ENCODE data around the gene GPC2. TPM values are rescaled to one million over a fixed set of nuclear protein-coding genes. Genes with fewer than 3 reads are reported as not detected.

The GPC2 gene
- total RNA-seq, 6 experiments from 2014 or later, result 0.57 to 1.4 (median 0.86) TPM

DNA sequence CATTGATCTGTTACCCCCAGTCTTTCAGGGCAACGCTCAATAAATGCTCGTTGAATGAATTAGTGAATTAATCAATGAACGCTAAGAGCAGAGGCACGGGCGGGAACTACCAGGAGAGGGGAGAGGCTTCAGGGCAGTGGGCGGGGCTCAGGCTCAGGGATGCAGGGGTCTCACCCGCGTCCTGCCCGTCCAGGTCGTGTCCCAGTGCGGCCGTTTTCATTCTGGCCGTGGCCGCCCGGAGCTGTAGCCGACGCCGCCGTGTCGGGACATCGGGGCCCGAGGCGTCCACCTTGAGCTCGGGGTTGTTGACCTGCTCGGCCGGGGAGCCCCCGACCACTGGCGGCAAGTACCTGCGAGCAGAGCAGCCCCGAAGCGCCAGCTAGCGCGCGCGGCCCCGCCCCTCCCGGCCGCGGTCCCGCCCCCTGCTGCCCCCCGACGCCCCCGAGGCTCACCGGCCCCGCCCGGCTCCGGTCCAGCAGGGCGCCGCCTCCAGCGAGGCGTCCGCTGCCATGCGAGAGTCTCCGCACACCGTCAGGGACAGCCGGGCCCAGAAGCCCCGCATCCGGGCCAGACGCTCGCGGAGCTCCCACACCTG is 6.0 kb downstream of the GPC2 start:
- Mint-ChIP-seq H3K27me3 (ENCODE audit: insufficient read depth) (peaks cover 2% of the 10 kb centered on the region; the same call in 1 of the 2 replicates), H3K27ac (no peak overlapping the region), H3K4me3 (no peak overlapping the region; the same call in 1 of the 2 replicates), H3K36me3 (ENCODE audit: low read depth) (no peaks in the 10 kb centered on the region), H3K9me3 (no peaks in the 10 kb centered on the region), H3K4me1 (ENCODE audit: low read depth) (peaks cover 25% of the 10 kb centered on the region)
- DNase-seq, result no peak
- TF ChIP-seq, protein P1, sequence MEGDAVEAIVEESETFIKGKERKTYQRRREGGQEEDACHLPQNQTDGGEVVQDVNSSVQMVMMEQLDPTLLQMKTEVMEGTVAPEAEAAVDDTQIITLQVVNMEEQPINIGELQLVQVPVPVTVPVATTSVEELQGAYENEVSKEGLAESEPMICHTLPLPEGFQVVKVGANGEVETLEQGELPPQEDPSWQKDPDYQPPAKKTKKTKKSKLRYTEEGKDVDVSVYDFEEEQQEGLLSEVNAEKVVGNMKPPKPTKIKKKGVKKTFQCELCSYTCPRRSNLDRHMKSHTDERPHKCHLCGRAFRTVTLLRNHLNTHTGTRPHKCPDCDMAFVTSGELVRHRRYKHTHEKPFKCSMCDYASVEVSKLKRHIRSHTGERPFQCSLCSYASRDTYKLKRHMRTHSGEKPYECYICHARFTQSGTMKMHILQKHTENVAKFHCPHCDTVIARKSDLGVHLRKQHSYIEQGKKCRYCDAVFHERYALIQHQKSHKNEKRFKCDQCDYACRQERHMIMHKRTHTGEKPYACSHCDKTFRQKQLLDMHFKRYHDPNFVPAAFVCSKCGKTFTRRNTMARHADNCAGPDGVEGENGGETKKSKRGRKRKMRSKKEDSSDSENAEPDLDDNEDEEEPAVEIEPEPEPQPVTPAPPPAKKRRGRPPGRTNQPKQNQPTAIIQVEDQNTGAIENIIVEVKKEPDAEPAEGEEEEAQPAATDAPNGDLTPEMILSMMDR (IDR thresholded peaks at IDR 0.05), result no peak

DNA sequence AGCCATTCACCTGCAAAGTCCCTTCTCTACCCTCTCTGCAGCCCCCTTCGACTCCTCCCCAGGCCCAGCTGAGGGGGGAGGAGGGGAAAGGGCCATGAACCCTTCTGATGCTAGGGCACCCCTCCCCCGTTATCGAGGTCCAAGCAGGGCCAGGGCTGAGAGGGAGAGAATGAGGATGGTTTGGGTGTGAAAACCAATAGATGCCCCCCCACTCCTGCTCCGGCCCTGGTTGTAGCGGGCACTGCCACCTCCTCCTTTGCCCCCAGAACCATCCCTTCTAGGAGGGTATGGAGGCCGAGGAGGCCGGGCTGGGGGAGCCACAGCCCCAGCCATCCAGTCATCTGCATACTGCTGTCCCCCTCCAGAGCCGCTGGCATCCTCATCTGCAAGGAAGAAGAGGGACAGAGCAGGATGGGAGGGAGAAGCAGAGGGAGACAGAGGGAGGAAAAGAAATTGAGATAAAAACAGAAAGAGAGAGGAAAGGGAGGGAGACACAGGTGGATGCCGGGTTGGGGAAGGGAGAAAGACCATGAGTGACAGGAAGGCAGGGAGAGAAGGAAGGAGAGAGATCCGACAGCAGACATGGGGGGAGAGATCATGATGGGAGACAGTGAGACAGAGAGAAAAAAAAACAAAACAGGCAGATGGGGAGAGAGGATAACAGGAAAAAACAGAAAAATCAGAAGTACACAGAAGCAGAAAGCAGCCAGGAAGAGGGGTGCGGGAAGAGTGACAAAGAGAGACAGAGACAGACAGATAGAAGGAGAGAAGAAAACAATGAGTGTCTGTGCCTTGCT is 6.9 kb downstream of the GPC2 start:
- Mint-ChIP-seq H3K36me3 (ENCODE audit: low read depth) (no peaks in the 10 kb centered on the region), H3K9me3 (no peaks in the 10 kb centered on the region), H3K27me3 (ENCODE audit: insufficient read depth) (peaks cover 2% of the 10 kb centered on the region; the same call in 1 of the 2 replicates), H3K27ac (no peak overlapping the region), H3K4me1 (ENCODE audit: low read depth) (peaks cover 25% of the 10 kb centered on the region), H3K4me3 (no peak overlapping the region; the same call in 1 of the 2 replicates)
- TF ChIP-seq, protein P1 (IDR thresholded peaks at IDR 0.05), result no peak
- no peak for DNase-seq

DNA sequence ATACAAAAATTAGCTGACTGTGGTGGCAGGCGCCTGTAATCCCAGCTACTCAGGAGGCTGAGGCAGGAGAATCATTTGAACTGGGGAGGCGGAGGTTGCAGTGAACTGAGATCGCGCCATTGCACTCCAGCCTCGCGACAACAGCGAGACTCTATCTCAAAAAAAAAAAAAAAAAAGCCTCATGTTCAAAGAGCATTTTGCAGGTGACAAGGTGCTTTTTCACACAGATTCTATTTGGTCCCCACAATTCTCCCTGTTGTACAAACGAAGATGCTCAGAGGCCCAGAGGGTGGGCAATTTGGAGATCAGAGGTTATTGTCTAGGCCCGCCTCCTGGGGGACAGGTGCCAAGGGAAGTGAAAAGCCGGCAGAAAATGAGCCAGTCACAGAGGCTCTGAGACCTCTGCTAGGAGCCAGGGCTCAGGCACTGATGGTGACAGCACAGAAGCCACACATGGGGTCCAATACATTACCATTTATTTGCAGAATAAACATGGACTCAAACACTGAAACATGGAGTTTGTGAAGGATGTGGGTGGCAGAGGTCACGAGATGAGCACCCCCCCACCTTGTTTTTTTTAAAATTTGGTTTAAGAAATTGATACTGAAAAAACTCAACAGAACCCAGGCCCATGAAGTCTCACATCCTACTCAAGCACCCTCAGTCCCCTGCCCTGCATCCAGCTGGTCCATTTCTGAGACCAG is 7.9 kb downstream of the GPC2 start:
- no peaks in the 10 kb centered on the region for H3K36me3 Mint-ChIP-seq (ENCODE audit: low read depth)
- no peak for DNase-seq
- H3K4me3 Mint-ChIP-seq, result peak overlapping the region; percentile 91; the same call in 1 of the 2 replicates
- H3K27ac Mint-ChIP-seq, result no peak overlapping the region
- peaks cover 25% of the 10 kb centered on the region for H3K4me1 Mint-ChIP-seq (ENCODE audit: low read depth)
- no peaks in the 10 kb centered on the region for H3K9me3 Mint-ChIP-seq
- peaks cover 2% of the 10 kb centered on the region; the same call in 1 of the 2 replicates for H3K27me3 Mint-ChIP-seq (ENCODE audit: insufficient read depth)
- TF ChIP-seq, protein P1 (IDR thresholded peaks at IDR 0.05), result no peak; the same call in 1 of the 2 replicates

DNA sequence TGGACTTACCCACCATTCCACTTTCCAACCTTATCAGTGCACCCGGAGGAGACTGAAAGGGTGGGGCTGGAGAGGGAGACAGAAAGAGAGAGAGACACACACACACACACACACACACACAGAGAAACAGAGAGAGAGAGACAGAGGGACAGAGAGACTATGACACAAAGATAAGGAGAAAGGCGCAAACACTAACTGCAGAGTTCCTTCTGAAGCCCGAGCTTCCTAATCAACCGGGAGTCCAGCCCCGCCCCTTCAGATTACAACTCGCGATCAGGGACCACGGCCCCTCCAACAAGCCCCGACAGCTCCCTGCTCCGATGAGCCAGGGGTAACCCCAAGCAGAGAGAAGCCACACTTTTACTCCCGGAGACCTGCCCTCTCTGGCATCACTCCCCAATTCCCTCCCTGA is 9.3 kb downstream of the GPC2 start:
- H3K36me3 Mint-ChIP-seq (ENCODE audit: low read depth), result no peaks in the 10 kb centered on the region
- H3K4me3 Mint-ChIP-seq, result peak overlapping the region; percentile 91
- H3K4me1 Mint-ChIP-seq (ENCODE audit: low read depth), result peaks cover 33% of the 10 kb centered on the region
- DNase-seq, result no peak
- H3K9me3 Mint-ChIP-seq, result no peaks in the 10 kb centered on the region
- peak overlapping the region; percentile 87 for H3K27ac Mint-ChIP-seq
- H3K27me3 Mint-ChIP-seq (ENCODE audit: insufficient read depth), result peaks cover 2% of the 10 kb centered on the region; the same call in 1 of the 2 replicates
- TF ChIP-seq, protein P1 (IDR thresholded peaks at IDR 0.05), result no peak
